Measurements from ENCODE around the gene DYNLRB1. TPM values are rescaled to one million over a fixed set of nuclear protein-coding genes. Genes with fewer than 3 reads are reported as not detected.

The DYNLRB1 gene
- total and polyA plus RNA-seq, 2 donors (not counting 3 experiments of a cell fraction or from before 2014, with no cell fraction given): 142 to 245 TPM

- H3K9me3 ChIP-seq (replicated peaks; ENCODE audit: control insufficient read depth, insufficient read depth, low read length): no peaks in the 10 kb centered on the region
- no peaks in the 10 kb centered on the region for H4K20me1 ChIP-seq (replicated peaks; ENCODE audit: control insufficient read depth, extremely low read depth, insufficient read depth, low read length)
- no peaks in the 10 kb centered on the region for H3K36me3 ChIP-seq (ENCODE audit: control insufficient read depth in 2 of 2, extremely low read depth in 1 of 2, insufficient read depth in 2 of 2, low read length in 2 of 2)
- no peak overlapping the region for H2AFZ ChIP-seq (ENCODE audit: low read depth, low read length)
- no peak overlapping the region for H3K9ac ChIP-seq (replicated peaks; ENCODE audit: extremely low read depth, insufficient read depth, low read length)
- H3K27ac ChIP-seq (ENCODE audit: insufficient read depth, low read depth, low read length): no peak overlapping the region
- no peaks in the 10 kb centered on the region for H3K79me2 ChIP-seq (ENCODE audit: control insufficient read depth, insufficient read depth, low read length)
- BruUV-seq (replicated peaks): no TSS peak
- no peaks in the 10 kb centered on the region for H3K9me1 ChIP-seq (replicated peaks; ENCODE audit: control insufficient read depth, extremely low read depth, insufficient read depth, low read length)
- CTCF ChIA-PET: interaction anchor here (1.0 to 1.3 kb wide), 3 partner anchors 9 to 15 kb away, joined by 3 to 7 read pairs (median 3); no protein-coding TSS in a partner anchor
- no peak for TF ChIP-seq POLR2A (IDR thresholded peaks at IDR 0.05; ENCODE audit: low read depth, low read length)
- no peak for TF ChIP-seq CTCF (IDR thresholded peaks at IDR 0.05; ENCODE audit: extremely low read depth in 1 of 2, insufficient read depth in 1 of 2, low read depth in 1 of 2, low read length in 2 of 2)
- TF ChIP-seq EZH2 (IDR thresholded peaks at IDR 0.05; ENCODE audit: borderline replicate concordance, low read depth, low read length, severe bottlenecking): no peak
- no peak for TF ChIP-seq MAX (IDR thresholded peaks at IDR 0.05; ENCODE audit: insufficient read depth, insufficient read length)
- no peak for TF ChIP-seq FOS (IDR thresholded peaks at IDR 0.05; ENCODE audit: borderline replicate concordance, insufficient read depth, low read length)
- no peak for TF ChIP-seq JUN (IDR thresholded peaks at IDR 0.05; ENCODE audit: borderline replicate concordance, insufficient read depth, insufficient read length, low read depth)
- TF ChIP-seq GATA2 (IDR thresholded peaks at IDR 0.05; ENCODE audit: insufficient read depth, insufficient read length, low read depth, low read length): no peak
- TF ChIP-seq MYC (IDR thresholded peaks at IDR 0.05; ENCODE audit: low read depth, low read length): no peak
- H3K4me1 ChIP-seq (ENCODE audit: control insufficient read depth, extremely low read depth, insufficient read depth, low read length): no peaks in the 10 kb centered on the region
- H3K4me3 ChIP-seq (replicated peaks in 1 of 3; ENCODE audit: insufficient read depth in 1 of 3, low read depth in 1 of 3, low read length in 3 of 3): no peak overlapping the region
- H3K4me2 ChIP-seq (ENCODE audit: insufficient read depth, low read length): no peak overlapping the region
- POLR2A ChIA-PET: no interaction called here
- FAIRE-seq: no peak
- intact Hi-C loops (cut with micrococcal nuclease): no loop called here
- no peaks in the 10 kb centered on the region for H3K27me3 ChIP-seq (ENCODE audit: control insufficient read depth in 2 of 2, insufficient read depth in 2 of 2, low read length in 2 of 2)
- DNase-seq (ENCODE audit: low read depth, low spot score): no peak
- dilution Hi-C loops (cut with MboI; ENCODE audit: extremely low pct_ligation_motif_present, low sequenced_read_pairs): no loop called here
These were observed 37.2 kb downstream of the DYNLRB1 start for GRCh38 chr20:34553366-34553867.
